Mucosa of descending colon (tissue), 3 donors: Measurements from ENCODE around the gene TMEM273. TPM values are rescaled to one million over a fixed set of nuclear protein-coding genes. Genes with fewer than 3 reads are reported as not detected.

Experiments used
- ATAC-seq: fragments of 200-7000 bp; cut with Tn5 transposase; one replicate; pipeline ENCODE4 v1.9.1; 2020; ENCODE audit warnings: mild to moderate bottlenecking, moderate library complexity
- DNase-seq, 3 donors: peaks; one replicate each; pipeline ENCODE4 v3.0.0-alpha.2; 2020
- H3K36me3 ChIP-seq: fragments of 200-600 bp; one replicate; pipeline ENCODE4 v1.8.0; 2021; ENCODE audit warnings: low read depth, mild to moderate bottlenecking
- H3K4me1 ChIP-seq: fragments of 200-600 bp; one replicate; pipeline ENCODE4 v1.8.0; 2021; ENCODE audit warnings: low read depth, mild to moderate bottlenecking
- H3K4me3 ChIP-seq: fragments of 200-600 bp; one replicate; pipeline ENCODE4 v1.8.0; 2021; ENCODE audit warnings: mild to moderate bottlenecking
- H3K9me3 ChIP-seq: fragments of 200-600 bp; one replicate; pipeline ENCODE4 v1.8.0; 2021; ENCODE audit warnings: mild to moderate bottlenecking
- intact Hi-C, 2 donors: fragments of 100-400 bp; cut with DNase I in 1 of 2; cut with micrococcal nuclease in 1 of 2; formaldehyde crosslinking; loops; one replicate each; pipeline versions ENCODE4 v1.11.0 to v1.11.1; 2022; cut with DNase I, micrococcal nuclease
- total RNA-seq, 3 donors: library from RNA; stranded (reverse); fragmentation: NEBNext Ultra II Directional in 2 of 3; extraction: Animal tissue kit (Norgen Biotek cat#: 25700) in 2 of 3; gene quantifications; one replicate each; pipeline versions ENCODE4 v1.2.1 to v1.2.4, GENCODE V29; 2021 to 2023
- TF ChIP-seq, protein P1 (sequence below): fragments of 200-600 bp; IDR thresholded peaks from one replicate; pipeline ENCODE4 v1.8.0; 2022; ENCODE audit warnings: antibody characterized with exemption, mild to moderate bottlenecking
- donor health status: DM: no; HTN: no; CAD: no; lungs with moderate emphysema.
- donor health status: DM: no; HTN: no; CAD: no.
- donor health status: DM: no; HTN: yes; CAD: no.

TMEM273 gene
- total RNA-seq, 3 donors from 2014 or later: 4.8 to 12.7 (median 7.0) TPM

DNA sequence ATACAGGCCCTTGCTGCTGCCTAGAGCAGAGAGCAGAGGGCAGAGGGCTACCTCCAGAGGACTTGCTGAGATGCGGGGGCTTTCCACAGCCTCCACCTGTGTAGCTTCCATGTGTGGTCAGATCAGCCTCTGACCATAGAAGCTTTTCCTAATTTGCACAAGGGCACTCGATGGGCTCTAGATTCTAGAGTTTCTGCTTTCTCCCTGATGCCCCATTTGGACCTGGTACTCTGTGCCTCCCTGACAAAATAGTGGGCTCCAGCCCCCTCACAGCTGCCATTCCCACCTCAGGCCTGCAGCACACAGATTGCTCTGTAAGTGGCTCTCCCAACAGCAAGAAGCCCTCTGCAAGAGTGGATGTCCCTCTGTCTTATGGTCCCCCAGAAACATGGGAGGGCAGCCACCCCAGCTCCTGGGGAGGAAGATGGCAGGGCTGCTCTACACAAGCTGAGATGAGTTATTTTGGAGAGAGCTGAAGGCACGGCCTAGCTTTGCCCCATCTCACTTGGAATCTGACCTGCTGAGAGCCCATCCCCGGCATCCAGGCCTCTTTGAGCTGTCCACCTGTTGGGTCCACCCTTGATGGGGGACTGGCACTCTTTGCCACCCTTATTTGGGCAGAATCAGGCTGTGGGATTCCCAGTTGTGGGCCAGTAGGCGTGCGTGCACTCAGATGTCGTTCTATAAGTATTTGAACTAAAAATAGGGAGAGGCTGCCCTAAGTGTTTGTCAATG is 16.7 kb downstream of the TMEM273 start:
- no peaks in the 10 kb centered on the region for H3K9me3 ChIP-seq
- H3K36me3 ChIP-seq: no peaks in the 10 kb centered on the region
- H3K4me1 ChIP-seq: no peaks in the 10 kb centered on the region
- TF ChIP-seq, protein P1, sequence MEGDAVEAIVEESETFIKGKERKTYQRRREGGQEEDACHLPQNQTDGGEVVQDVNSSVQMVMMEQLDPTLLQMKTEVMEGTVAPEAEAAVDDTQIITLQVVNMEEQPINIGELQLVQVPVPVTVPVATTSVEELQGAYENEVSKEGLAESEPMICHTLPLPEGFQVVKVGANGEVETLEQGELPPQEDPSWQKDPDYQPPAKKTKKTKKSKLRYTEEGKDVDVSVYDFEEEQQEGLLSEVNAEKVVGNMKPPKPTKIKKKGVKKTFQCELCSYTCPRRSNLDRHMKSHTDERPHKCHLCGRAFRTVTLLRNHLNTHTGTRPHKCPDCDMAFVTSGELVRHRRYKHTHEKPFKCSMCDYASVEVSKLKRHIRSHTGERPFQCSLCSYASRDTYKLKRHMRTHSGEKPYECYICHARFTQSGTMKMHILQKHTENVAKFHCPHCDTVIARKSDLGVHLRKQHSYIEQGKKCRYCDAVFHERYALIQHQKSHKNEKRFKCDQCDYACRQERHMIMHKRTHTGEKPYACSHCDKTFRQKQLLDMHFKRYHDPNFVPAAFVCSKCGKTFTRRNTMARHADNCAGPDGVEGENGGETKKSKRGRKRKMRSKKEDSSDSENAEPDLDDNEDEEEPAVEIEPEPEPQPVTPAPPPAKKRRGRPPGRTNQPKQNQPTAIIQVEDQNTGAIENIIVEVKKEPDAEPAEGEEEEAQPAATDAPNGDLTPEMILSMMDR: no peak
- DNase-seq: no peak
- ATAC-seq: no peak
- intact Hi-C loops: no loop called here
- H3K4me3 ChIP-seq: no peak overlapping the region

GRCh38 chr10:49170632-49171325 is 17.4 kb downstream of the TMEM273 start:
- Histone ChIP-seq H3K4me1 (no peaks in the 10 kb centered on the region), H3K36me3 (no peaks in the 10 kb centered on the region), H3K9me3 (no peaks in the 10 kb centered on the region), H3K4me3 (no peak overlapping the region)
- ATAC-seq (no peak), DNase-seq (no peak)
- TF ChIP-seq, protein P1: no peak
- intact Hi-C loops: no loop called here

DNA sequence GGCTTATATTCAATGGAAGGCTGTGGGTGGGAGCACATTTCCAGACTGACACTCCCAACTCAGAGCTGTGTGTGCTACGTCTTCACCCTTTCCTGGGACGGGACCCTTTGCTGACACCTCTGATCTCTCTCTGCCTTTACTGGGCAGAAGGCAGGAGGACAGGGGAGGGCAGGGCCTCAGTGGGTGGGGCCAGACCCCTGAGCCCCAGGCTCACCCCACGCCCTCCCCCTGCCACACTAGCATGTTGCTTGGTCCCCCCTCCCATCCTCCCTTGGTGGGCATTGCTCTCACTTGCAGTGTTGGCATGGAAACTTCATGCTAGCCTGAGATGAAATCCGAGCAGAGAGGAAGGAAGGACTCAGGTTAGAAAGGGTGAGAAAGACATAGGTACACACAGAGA is 18.4 kb downstream of the TMEM273 start:
- intact Hi-C loops: loop anchor here in 1 of 2 donors (10.0 kb wide), 1 partner anchor 185 kb away; no protein-coding TSS in a partner anchor
- H3K9me3 ChIP-seq: no peaks in the 10 kb centered on the region

DNA sequence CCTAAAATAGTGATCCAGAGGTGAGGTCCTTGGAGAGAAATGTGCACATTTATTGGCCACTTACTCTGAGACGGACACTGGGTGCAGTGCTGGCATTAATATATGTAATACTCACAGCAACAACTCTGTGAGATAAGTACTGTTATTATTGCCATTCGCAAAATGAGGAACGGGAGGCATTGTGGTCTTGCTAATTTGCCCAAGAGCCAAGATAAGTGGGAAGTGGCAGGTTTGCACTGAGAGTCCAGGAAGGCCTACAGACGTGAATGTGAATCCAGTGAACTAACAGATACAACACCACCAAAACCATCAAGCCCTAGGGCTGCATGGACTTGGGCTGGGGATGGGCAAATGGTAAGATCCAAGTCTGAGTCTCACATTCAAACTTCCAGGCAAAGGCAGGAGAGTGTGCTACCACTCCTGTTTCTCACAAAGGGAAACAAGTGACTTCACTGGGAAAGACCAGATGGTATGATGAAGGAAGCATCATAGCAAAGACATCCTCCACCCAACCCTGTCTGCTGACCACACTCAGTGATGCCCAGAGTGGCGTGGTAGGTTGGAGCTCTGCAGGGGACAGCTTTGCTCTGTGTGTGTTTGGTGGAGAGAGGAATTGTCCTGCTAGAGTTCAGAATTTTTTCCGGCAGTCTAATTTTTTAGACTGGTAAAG is 19.2 kb downstream of the TMEM273 start:
- Histone ChIP-seq H3K4me3 (no peak overlapping the region), H3K4me1 (no peaks in the 10 kb centered on the region), H3K36me3 (no peaks in the 10 kb centered on the region), H3K9me3 (no peaks in the 10 kb centered on the region)
- no peak for DNase-seq
- ATAC-seq: no peak
- TF ChIP-seq, protein P1: no peak
- intact Hi-C loops: loop anchor here in 1 of 2 donors (10.0 kb wide), 1 partner anchor 184 kb away; no protein-coding TSS in a partner anchor

More for the DNA sequence above, 18.4 kb downstream of the TMEM273 start:
- TF ChIP-seq, protein P1: no peak
- Histone ChIP-seq H3K4me3 (no peak overlapping the region), H3K4me1 (no peaks in the 10 kb centered on the region), H3K36me3 (no peaks in the 10 kb centered on the region)
- no peak for ATAC-seq
- no peak for DNase-seq

DNA sequence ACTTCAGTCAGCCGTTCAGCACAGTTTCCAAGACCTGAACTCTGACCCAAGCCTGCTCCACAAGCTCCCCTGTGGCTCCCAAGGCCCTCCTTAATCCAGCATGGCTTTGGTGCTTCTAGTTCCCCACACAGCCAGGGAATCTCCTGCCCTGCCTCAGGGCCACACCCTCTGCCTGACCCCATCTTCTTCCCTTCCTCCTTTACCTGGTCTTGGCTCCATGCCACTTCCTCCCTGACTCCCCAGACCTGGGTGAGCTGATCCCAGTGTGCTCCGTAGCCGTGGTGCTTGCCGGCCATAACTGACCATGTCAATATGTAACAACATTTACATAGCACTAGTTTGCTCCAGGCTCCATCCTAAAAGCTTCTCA is 20.0 kb downstream of the TMEM273 start:
- intact Hi-C loops: loop anchor here in 1 of 2 donors (10.0 kb wide), 1 partner anchor 183 kb away; no protein-coding TSS in a partner anchor
- Histone ChIP-seq H3K9me3 (no peaks in the 10 kb centered on the region), H3K4me3 (no peak overlapping the region), H3K4me1 (no peaks in the 10 kb centered on the region), H3K36me3 (no peaks in the 10 kb centered on the region)
- DNase-seq: no peak
- TF ChIP-seq, protein P1: no peak
- ATAC-seq: no peak
